ENCODE measurements around the gene SPDYE4.

SPDYE4 gene

GRCh38 chr17:8742274-8742673, 16.1 kb downstream of the SPDYE4 start:
- FAIRE-seq (no peak), DNase-seq (ENCODE audit: extremely low spot score, insufficient read length, low read depth) (no peak)

DNA sequence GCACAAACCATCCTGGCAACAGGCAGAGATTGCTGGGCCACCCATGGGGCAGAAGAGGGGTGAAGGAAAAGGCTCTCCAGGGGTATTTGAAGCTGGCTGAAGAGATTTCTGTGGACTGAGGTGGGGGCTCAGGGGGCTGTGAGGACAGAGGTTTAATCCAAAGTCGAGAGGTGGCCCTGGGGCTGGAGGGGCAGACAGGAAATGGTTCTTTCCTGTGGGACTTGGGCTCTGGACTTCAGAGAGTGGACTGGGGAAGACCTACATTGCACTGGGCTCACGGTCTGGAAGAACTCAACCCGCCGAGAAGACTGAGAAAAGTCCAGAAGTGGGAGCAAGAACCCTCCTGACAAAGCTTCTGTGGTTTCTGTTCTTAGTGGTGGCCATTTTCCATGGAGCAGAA, 16.6 kb downstream of the SPDYE4 start:
- no peak for DNase-seq (ENCODE audit: extremely low spot score, insufficient read length, low read depth)
- no peak for FAIRE-seq

- DNase-seq (ENCODE audit: extremely low spot score, insufficient read length, low read depth) = no peak
- FAIRE-seq = no peak
Measured at GRCh38 chr17:8741366-8741765, 17.0 kb downstream of the SPDYE4 start.

- FAIRE-seq (no peak), DNase-seq (ENCODE audit: extremely low spot score, insufficient read length, low read depth) (no peak)
Measured at GRCh38 chr17:8740486-8740885, 17.9 kb downstream of the SPDYE4 start.

DNA sequence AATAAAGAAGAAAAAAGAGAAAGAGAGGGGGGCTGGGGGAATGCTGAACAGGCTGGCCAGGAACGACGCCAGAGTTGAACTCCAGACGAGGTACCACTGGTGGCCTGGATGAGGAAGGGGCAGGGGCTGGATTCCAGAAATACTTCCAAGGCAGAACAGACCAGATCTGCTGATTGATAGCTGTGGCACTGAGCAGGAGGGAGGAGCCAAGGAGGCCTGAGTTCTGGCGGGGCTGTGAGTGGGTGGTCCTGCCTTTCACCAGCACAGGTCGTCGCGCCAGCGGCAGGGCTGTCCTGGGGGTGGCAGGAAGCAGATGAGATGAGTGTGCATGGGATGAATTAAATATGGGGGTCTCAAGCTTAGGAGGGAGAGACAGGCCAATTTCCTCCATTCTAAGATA, 19.2 kb downstream of the SPDYE4 start:
- DNase-seq (ENCODE audit: extremely low spot score, insufficient read length, low read depth) (no peak), FAIRE-seq (no peak)

GRCh38 chr17:8736796-8737195, 21.6 kb downstream of the SPDYE4 start:
- no peak for FAIRE-seq
- DNase-seq (ENCODE audit: extremely low spot score, insufficient read length, low read depth) = no peak

- no peak for DNase-seq (ENCODE audit: extremely low spot score, insufficient read length, low read depth)
- FAIRE-seq = no peak
Measured at GRCh38 chr17:8736362-8736761, 22.0 kb downstream of the SPDYE4 start.

DNA sequence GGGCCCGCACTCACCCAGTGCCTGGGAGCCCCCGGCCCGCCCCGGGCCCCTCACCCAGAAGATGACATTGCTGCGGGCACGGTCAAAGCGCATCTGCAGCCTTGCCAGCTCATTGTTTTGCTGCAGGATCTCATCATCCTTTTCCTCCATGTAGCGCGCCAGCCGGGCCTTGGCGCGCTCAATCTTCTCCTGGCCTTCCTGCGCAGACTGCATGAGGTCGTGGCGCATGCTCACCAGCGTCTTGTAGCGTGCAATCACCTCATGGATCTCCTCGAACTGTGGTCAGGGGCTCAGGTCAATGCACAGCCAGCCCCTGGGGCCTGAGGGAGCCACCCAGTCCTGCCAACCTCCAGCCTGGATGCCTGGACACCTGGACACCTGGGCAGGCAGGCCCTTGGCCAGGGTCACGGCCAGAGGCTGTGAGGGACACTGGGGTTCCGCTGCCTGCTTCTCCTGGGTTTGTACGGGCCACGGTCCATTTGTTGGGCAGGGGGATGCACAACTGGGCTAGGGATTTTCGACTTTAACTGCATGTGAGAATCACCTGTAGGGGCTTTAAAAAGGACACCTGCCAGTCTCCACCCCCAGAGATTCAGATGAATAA, 22.9 kb downstream of the SPDYE4 start:
- DNase-seq (ENCODE audit: extremely low spot score, insufficient read length, low read depth) = no peak
- FAIRE-seq = no peak

DNA sequence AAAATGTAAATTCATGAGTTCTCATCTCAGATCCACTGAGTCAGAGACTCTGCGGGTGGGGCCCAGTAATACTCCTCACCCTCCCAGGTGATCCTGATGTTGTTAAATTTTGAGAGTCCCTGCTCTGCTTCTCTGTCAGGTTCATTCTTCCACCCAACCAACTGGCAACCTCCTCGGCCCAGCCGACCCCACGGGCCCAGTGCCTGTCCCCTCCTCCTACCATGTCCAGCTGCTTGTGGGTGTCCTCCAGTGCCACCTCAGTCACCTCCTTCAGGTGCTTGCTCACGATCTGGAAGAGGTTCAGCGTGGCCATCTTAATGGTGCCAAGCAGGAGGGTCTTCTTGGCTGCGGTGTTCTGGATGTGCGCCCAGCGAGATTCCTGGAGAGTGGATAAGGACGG, 23.5 kb downstream of the SPDYE4 start:
- no peak for DNase-seq (ENCODE audit: extremely low spot score, insufficient read length, low read depth)
- no peak for FAIRE-seq

DNA sequence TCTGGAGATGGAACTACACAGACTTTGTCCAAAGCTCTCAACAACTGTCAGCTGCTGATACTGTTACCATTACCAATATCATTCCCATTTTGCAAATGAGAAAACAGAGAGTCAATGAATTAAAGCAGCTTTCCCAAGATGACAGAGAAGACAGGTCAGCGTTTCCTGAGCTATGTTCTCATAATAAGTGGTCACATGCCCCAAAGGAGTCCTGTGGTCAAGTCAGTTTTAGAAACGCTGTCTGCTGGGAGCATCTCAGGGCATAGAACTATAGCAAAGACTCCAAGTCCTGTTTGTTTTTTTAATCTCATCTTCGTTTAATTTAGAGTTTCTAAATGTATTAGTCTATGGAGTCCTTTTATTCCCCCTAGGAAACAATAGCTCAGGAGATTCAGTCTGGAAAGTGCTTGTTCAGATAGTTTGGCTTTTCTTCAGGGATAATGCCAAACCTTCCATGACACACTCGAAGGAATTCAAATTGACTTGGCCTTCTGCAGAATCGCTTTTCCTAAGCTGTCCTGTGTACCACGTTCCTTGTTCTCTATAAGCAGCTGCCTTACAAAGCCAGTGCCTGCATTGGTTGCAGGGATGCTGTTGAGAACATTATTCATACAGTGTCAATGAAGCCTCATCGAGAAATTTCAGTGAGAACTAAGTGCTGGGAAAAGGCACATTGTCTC, 25.8 kb downstream of the SPDYE4 start:
- FAIRE-seq (no peak), DNase-seq (ENCODE audit: extremely low spot score, insufficient read length, low read depth) (no peak)

DNA sequence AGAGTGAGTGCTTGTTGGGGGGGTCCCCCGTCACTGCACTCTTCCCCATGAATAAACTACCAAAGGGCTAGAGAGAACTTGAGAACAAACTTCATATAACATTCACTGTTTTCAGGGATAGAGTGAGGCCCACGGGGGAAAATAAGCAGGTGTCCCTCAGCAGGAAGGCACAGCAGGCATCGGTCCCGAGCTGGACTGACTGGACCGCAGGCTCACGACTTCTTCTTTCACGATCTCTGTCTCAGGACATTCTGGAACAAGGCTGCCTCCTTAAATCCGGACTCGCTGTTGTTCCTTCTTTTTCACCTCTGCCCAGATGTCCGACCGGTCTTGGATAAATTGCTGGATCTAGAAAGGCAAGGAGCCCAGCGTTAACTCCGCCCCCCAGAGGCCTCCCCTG, 28.5 kb downstream of the SPDYE4 start:
- DNase-seq (ENCODE audit: extremely low spot score, insufficient read length, low read depth) = no peak
- FAIRE-seq = no peak

- DNase-seq (ENCODE audit: extremely low spot score, insufficient read length, low read depth) (no peak), FAIRE-seq (no peak)
Measured at GRCh38 chr17:8729421-8729820, 28.9 kb downstream of the SPDYE4 start.

DNA sequence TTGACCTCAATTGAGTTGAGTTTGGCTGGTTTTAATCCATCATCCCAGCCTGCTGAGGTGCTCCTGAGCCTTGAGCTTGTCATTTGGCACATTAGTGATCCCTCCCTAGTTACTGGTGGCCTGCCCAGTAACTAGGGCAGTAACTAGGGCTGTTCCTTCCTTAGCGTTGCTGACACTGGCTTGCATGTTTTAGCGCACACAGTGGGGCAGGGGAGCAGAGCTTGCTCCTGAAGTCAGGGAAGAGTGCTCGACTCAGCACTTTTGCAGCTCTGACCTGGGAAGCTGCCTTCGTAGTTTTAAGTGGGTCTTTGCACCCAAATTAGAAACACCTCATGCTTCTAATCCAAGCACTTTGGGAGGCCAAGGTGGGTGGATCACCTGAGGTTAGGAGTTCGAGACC, 29.4 kb downstream of the SPDYE4 start:
- no peak for FAIRE-seq

GRCh38 chr17:8728251-8728938, 30.0 kb downstream of the SPDYE4 start:
- DNase-seq (ENCODE audit: extremely low spot score, insufficient read length, low read depth) (no peak), FAIRE-seq (no peak)

More for the DNA sequence above, 29.4 kb downstream of the SPDYE4 start:
- DNase-seq (ENCODE audit: extremely low spot score, insufficient read length, low read depth) = no peak

GRCh38 chr17:8726941-8727555, 31.3 kb downstream of the SPDYE4 start:
- no peak for DNase-seq (ENCODE audit: extremely low spot score, insufficient read length, low read depth)
- FAIRE-seq = no peak

DNA sequence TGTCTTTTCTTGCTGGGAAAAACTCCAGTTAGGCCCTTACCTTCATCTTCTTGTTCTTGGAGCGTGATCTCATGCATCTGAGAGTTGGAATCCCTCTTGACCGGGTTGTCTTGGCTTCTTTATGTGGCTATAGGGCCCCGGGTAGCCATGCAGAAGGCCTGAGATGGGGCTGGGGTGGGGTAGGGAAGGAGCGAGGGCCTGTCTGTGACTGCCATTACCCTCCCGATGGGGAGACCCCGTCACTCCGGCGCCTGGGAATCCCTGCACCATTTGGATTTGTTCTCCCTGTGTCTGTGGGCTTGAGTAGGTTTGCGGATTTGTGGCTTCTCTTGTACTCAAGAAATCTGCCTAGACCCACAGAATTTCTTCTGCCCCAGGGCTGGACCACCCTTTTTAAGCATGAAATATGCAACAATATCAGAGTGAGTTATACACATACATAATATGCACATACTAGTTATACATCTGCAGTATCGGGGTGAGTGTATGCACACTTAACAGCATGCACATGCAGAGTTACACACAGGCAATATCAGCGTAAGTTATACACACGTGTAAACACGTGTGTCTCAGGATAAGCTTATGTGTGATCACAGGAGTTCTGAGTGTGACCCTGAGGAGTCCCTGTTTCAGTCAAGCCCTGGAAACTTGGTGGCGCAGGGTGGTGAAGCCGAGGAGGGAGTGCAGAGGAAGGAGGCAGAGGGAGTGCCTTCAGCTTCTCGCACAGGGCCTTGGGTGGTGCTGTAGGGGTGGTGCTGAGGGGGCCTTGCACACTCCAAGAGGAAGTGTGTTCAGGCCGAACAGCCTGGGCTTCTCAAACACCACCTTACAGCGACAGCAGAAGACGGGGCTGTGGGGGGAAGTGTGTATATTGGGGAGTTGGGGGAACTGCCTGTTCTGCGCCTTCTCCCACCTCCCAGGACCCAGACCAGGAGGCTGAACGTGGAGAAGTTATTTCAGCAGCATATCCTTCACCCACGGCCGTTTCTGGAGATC, 32.2 kb downstream of the SPDYE4 start:
- DNase-seq (ENCODE audit: extremely low spot score, insufficient read length, low read depth) (no peak), FAIRE-seq (no peak)

GRCh38 chr17:8724451-8724850, 33.9 kb downstream of the SPDYE4 start:
- DNase-seq (ENCODE audit: extremely low spot score, insufficient read length, low read depth) (no peak), FAIRE-seq (no peak)

DNA sequence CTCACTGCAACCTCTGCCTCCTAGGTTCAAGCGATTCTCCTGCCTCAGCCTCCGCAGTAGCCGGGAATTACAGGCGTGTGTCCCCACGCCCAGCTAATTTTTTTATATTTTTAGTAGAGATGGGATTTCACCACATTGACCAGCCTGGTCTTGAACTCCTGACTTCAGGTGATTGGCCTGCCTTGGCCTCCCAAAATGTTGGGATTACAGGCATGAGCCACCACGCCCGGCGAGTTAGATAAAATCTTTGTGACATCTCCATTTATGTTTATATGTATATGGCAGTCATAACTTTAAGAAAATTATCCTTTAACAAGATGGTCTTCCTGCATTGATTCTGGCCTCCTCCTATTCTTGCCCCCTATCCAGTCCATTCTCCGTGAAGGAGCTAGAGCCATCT, 37.8 kb downstream of the SPDYE4 start:
- no peak for DNase-seq (ENCODE audit: extremely low spot score, insufficient read length, low read depth)
- no peak for FAIRE-seq

- FAIRE-seq (no peak), DNase-seq (ENCODE audit: extremely low spot score, insufficient read length, low read depth) (no peak)
Measured at GRCh38 chr17:8719291-8720246, 38.8 kb downstream of the SPDYE4 start.

Data from GM18507 (cell line).